Kidney (tissue), 14 donors: Measurements from ENCODE around the gene WDR89. TPM values are rescaled to one million over a fixed set of nuclear protein-coding genes. Genes with fewer than 3 reads are reported as not detected.
"Not testable (repeated sequence)": the region's sequence is repeated elsewhere in the genome, so short reads cannot be mapped to it uniquely, and the experiment has no call there.

Experiments
- DNase-seq, 5 donors: peaks; one replicate each; pipeline ENCODE4 v3.0.0-alpha.2; 2013 to 2020
- FAIRE-seq: peaks from 2 replicates; lab custom pipeline; 2012; peaks lifted over from hg19 to GRCh38; lab: Jason Lieb, UNC
- H3K27ac ChIP-seq, 2 donors: one replicate each; pipeline ENCODE4 v1.7.0; 2013; ENCODE audit warnings: low read depth in 2 of 2, low read length in 2 of 2, inconsistent platforms in 1 of 2
- H3K27me3 ChIP-seq: one replicate; pipeline ENCODE4 v1.7.1; 2013; ENCODE audit warnings: low read length, inconsistent platforms; ENCODE audit not compliant: control insufficient read depth, insufficient read depth
- H3K36me3 ChIP-seq, 3 donors: one replicate each; pipeline versions ENCODE4 v1.7.0 to v1.7.1; 2013; ENCODE audit warnings: low read length in 3 of 3, control low read depth in 1 of 3, inconsistent platforms in 1 of 3; ENCODE audit not compliant: insufficient read depth in 3 of 3, control insufficient read depth in 2 of 3
- H3K4me1 ChIP-seq, 3 donors: one replicate each; pipeline versions ENCODE4 v1.7.0 to v1.7.1; 2013; ENCODE audit warnings: low read length in 3 of 3, inconsistent platforms in 1 of 3, low read depth in 1 of 3; ENCODE audit not compliant: control insufficient read depth in 2 of 3, insufficient read depth in 2 of 3
- H3K4me3 ChIP-seq, 3 donors: one replicate each; pipeline versions ENCODE4 v1.7.0 to v1.8.1; 2013; ENCODE audit warnings: low read length in 3 of 3, control low read depth in 1 of 3, inconsistent platforms in 1 of 3
- H3K9ac ChIP-seq, 3 donors: one replicate each; pipeline versions ENCODE4 v1.7.0 to v1.7.1; 2013; ENCODE audit warnings: low read length in 3 of 3, control low read depth in 1 of 3, inconsistent platforms in 1 of 3
- H3K9me3 ChIP-seq, 3 donors: one replicate each; pipeline versions ENCODE4 v1.7.0 to v1.7.1; 2013; ENCODE audit warnings: low read length in 3 of 3, control low read depth in 1 of 3, inconsistent platforms in 1 of 3; ENCODE audit not compliant: control insufficient read depth in 2 of 3, insufficient read depth in 1 of 3
- intact Hi-C: fragments of 100-400 bp; cut with DNase I; formaldehyde crosslinking; loops from one replicate; pipeline ENCODE4 v1.11.1; 2022
- polyA plus RNA-seq: library from polyadenylated mRNA; stranded (reverse); fragments of 350-450 nt; fragmentation: Illumina TruSeq; extraction: RNeasy Lipid Tissue Mini Kit (QIAGEN cat#74804); gene quantifications from one replicate; pipeline ENCODE4 v1.2.3, GENCODE V29; 2014; ENCODE audit warnings: low read depth, low replicate concordance; ENCODE audit not compliant: insufficient read depth
- total RNA-seq: library from RNA; stranded (reverse); fragmentation: NEBNext Ultra II Directional; extraction: Animal tissue kit (Norgen Biotek cat#: 25700); gene quantifications from one replicate; pipeline ENCODE4 v1.2.1, GENCODE V29; 2021
- TF ChIP-seq, protein P1 (sequence below): IDR thresholded peaks from 3 replicates; pipeline ENCODE4 v1.5.1; 2012; ENCODE audit warnings: mild to moderate bottlenecking, moderate library complexity, borderline replicate concordance; ENCODE audit not compliant: insufficient read depth; ENCODE audit errors: extremely low read depth
- donor health status: control.
- donor health status: control.
- donor health status: control.
- donor health status: control.
- donor health status: control.
- donor health status: DM: yes; HTN: yes; CAD: no.
- donor health status: Normal renal cell carcinoma (clear cell type).

The WDR89 gene
- total and polyA plus RNA-seq, 2 donors from 2014 or later: 10.8 to 15.7 TPM

DNA sequence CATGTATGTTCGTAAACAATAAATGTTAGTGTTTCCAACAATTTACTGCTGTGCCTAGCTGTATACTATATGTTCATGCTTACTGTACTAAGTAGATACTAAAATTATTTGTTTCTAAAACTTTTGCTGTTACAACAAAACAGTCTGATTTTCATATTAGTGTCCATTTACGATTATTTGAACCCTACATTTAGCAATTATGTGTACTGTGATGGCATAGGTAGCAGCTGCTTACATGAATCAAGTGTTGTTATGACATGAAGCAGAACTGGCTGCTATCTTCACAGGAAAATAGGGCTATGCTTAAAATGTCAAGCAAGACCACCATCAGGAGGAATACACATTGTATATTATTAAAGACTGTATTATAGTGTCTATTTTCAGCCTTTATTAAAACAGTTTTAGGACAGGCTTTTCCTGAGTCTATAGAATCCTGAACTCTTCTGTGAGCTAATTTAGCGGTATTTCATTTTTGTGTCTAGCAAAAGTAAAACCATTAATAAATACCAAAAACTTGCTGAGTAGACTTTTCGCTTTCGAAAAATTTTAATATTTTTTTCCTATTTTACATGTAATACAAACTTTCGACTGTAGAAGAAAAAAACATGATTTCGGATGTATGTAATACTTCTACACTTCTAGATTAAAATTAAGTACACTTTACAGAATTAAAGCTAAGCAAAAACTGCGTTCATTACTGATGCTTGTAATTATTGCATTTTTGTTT lies 1.1 kb upstream of the WDR89 start:
- Histone ChIP-seq H3K36me3 (no peaks in the 10 kb centered on the region), H3K9ac (peak overlapping the region; percentile 34 to 80 (median 80)), H3K27me3 (no peaks in the 10 kb centered on the region), H3K27ac (peak overlapping the region in 1 of 2 donors; percentile 95), H3K4me3 (peak overlapping the region; percentile 82 to 89 (median 82)), H3K9me3 (no peaks in the 10 kb centered on the region), H3K4me1 (peaks cover 0 to 4% (median 3%) of the 10 kb centered on the region in 3 donors)
- FAIRE-seq (no peak), DNase-seq (no peak)
- intact Hi-C loops: no loop called here
- TF ChIP-seq, protein P1, sequence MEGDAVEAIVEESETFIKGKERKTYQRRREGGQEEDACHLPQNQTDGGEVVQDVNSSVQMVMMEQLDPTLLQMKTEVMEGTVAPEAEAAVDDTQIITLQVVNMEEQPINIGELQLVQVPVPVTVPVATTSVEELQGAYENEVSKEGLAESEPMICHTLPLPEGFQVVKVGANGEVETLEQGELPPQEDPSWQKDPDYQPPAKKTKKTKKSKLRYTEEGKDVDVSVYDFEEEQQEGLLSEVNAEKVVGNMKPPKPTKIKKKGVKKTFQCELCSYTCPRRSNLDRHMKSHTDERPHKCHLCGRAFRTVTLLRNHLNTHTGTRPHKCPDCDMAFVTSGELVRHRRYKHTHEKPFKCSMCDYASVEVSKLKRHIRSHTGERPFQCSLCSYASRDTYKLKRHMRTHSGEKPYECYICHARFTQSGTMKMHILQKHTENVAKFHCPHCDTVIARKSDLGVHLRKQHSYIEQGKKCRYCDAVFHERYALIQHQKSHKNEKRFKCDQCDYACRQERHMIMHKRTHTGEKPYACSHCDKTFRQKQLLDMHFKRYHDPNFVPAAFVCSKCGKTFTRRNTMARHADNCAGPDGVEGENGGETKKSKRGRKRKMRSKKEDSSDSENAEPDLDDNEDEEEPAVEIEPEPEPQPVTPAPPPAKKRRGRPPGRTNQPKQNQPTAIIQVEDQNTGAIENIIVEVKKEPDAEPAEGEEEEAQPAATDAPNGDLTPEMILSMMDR: no peak

DNA sequence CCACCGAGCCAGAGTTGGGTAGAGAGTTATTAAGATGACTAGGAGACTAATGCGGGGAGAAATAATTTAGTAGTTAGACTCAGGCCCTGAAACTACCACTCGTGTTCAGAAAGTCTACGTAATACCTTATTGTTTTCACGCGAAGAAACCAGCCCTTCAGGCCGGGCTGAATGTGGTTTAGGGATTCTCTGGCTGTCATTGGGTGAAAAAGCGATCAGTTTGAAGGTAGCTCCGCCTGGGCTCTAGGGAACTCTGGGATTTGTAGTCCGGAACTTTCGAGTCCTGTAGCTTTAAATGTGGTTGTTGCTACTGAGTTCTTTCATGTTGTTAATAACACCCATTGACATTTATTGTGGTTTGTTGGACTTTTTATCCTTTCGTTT lies 549 bp upstream of the WDR89 start:
- Histone ChIP-seq H3K27me3 (no peaks in the 10 kb centered on the region), H3K36me3 (no peaks in the 10 kb centered on the region), H3K4me1 (peaks cover 0 to 4% (median 3%) of the 10 kb centered on the region in 3 donors), H3K4me3 (peak overlapping the region; percentile 82 to 89 (median 82)), H3K9ac (peak overlapping the region; percentile 48 to 80 (median 80)), H3K9me3 (no peaks in the 10 kb centered on the region), H3K27ac (peak overlapping the region; percentile 82 to 95)
- DNase-seq (peak; percentile 81 to 99 (median 91)), FAIRE-seq (peak; percentile 88)
- TF ChIP-seq, protein P1: no peak
- intact Hi-C loops: no loop called here

DNA sequence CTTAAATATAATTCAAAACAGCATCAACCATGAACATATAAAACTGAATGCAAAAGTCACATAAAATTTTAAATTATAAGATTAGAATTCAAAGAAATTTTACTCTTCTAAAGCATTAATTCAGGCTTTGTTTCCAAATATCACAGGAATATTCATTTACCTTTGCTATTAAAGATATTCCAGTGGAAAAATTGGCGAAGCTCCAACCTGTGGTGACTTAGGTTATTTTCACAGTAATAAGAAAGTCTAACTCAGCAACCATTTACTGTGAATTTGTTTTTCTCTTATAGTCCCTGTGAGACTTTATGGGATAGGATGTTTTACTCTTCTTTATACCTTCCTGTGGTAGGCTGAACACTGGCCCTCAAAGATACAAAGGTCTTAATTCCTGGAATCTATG lies 3.2 kb downstream of the WDR89 start:
- TF ChIP-seq, protein P1: no peak
- H3K27me3 ChIP-seq: no peaks in the 10 kb centered on the region
- H3K9ac ChIP-seq: no peak overlapping the region
- peaks cover 0 to 4% (median 3%) of the 10 kb centered on the region in 3 donors for H3K4me1 ChIP-seq
- intact Hi-C loops: no loop called here
- FAIRE-seq (no peak), DNase-seq (no peak)
- no peak overlapping the region for H3K4me3 ChIP-seq
- no peak overlapping the region for H3K27ac ChIP-seq
- H3K36me3 ChIP-seq: no peaks in the 10 kb centered on the region
- peaks cover 0 to 8% (median 2%) of the 10 kb centered on the region in 3 donors for H3K9me3 ChIP-seq

DNA sequence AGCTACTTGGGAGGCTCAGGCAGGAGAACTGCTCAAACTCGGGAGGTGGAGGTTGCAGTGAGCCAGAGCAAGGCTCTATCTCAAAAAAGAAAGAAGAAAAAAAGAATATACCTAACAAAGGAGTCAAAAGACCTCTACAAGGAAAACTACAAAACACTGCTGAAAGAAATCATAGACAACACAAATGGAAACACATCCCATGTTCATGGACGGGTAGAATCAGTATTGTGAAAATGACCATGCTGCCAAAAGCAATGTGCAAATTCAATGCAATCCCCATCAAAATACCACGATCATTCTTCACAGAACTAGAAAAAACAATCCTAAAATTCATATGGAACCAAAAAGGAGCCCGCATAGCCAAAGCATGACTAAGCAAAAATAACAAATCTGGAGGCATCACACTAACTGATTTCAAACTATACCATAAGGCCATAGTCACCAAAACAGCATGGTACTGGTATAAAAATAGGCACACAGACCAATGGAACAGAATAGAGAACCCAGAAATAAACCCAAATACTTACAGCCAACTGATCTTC lies 5.5 kb downstream of the WDR89 start:
- intact Hi-C loops, H3K27me3 ChIP-seq, H3K4me3 ChIP-seq, H3K36me3 ChIP-seq, FAIRE-seq, DNase-seq, H3K4me1 ChIP-seq, H3K27ac ChIP-seq, H3K9ac ChIP-seq, H3K9me3 ChIP-seq: not testable (repeated sequence)
